IPS-18c (cell line): ENCODE results near the gene RAX.

Experiments
- H3K4me3 ChIP-seq: 2 replicates; pipeline ENCODE4 v1.7.0; 2013; ENCODE audit warnings: low read depth, mild to moderate bottlenecking, low read length, moderate library complexity; ENCODE audit not compliant: insufficient read depth
- H3K9me3 ChIP-seq: one replicate; pipeline ENCODE4 v1.6.1; 2013; ENCODE audit warnings: mild to moderate bottlenecking, low read length, moderate library complexity; ENCODE audit not compliant: control insufficient read depth, insufficient read depth

RAX gene

DNA sequence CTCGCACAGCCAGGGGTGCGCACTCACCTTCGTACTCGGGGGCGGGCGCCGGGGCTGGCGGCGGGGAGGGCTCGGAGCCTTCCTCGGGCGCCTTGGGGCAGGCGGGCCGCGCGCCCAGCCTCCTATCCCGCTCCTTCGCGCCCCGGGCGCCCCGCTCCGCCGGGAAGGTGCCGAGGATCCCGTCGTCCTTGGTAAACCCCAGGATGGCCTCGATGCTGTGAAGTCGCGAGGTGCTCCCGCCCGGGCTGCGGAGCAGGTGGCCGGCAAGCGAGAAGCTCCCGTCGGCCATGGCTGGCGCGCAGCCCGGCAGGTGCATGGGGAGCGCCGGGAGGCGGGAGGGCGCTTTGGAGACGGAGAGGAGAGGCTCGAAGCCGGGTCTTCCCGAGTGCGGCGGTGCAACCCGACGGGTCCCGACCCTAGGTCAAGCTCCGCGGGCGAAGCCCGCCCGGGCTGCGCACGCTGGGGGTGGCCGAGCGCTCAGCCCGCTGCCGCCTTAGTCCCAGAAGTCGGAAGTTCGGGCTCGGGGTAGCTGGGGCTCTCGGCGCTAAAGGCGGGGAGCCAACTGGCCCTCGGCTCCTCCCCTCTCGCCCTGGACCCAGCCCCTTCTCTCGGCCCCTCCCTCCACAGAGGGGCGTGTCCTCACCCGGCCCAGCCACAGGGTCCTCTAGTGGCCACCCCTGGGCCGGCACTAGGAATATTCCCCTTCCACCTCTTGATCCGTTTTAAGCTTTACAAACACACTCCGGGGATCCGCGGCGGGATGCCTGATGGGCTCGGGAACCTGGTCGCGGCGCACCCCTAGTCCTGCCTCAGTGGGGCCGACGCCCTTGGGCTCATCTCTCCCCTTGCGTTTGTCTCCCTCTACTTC lies at the start of gene RAX:
Gene RAX, minus strand, starts transcription at position 564 of the 868 bp plus-strand sequence. Its CDS starts 248 bp downstream, at position 316.
- peak within 1 kb of the TSS; percentile 69 for H3K4me3 ChIP-seq

DNA sequence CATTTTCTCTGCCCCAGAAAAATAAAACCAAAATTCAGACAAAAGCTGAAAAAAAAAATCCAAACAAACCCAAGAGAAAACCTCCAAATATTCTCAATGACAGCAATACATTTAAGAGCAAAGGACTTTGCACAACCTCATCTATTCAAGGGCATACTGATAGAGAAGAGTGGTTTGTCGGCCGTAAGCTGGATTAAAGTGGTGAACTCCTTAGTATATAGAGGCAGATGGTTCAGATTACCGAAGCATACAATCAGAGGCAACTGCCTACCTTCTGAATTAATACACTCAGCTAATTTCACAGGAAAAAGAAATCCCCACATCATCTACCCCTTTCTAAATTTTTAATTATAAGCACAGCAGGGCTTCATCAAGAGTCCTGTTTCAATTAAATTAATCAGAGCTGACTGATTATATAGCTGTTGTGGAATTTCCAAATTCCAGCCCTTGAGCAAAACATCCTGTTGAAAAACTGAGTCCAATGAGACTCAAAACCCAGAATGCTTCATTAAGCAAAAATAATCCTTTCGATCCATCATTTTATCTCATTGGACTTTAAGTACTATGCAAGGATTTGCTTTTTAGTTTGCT lies 45.3 kb upstream of the RAX start, which contains the start of gene CPLX4:
Gene CPLX4, minus strand, starts transcription at position 190 of the 591 bp plus-strand sequence. Its CDS starts 187 bp downstream, at position 3.
- no peak within 1 kb of the TSS for H3K4me3 ChIP-seq
- no peaks in the 10 kb centered on the region for H3K9me3 ChIP-seq

More for the DNA sequence above, at the start of gene RAX:
- no peaks in the 10 kb centered on the region for H3K9me3 ChIP-seq

DNA sequence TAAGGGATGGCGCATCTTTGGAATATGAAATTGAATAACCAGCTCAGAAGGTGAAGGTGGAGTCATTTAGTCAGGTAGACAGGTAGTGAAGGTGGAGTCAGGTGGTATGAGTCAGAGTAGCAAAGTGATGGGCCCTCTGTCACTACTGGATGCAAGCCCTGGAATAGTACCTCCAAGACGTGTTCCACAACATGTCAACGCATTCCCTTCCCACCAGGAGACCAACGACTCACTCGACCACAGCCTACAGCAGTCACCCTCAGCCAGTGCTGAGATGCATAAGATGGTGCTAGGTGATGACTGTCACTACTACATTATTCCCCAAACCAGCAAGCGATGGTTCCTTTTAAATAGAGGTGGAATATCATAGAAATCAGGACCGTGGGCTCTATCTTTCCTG lies 38.4 kb upstream of the RAX start:
- no peaks in the 10 kb centered on the region for H3K9me3 ChIP-seq
- H3K4me3 ChIP-seq: no peak overlapping the region

DNA sequence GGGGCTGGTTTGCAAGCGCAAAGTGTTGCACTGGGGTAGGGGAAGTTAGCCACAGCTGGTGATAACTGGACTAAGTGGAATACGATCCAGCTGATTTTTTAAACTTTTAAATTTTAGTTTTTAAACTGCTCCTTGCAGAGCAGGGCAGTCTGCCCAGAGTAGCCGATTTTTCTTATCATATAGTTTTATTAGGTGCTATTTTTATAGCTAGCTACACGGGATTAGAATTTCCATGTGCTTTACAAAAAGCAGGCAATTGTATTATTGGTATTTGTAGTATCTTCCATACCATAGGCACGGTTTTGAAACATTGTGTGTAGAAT lies 35.6 kb upstream of the RAX start:
- Histone ChIP-seq H3K4me3 (peak overlapping the region; percentile 29; the same call in 1 of the 2 replicates), H3K9me3 (no peaks in the 10 kb centered on the region)

DNA sequence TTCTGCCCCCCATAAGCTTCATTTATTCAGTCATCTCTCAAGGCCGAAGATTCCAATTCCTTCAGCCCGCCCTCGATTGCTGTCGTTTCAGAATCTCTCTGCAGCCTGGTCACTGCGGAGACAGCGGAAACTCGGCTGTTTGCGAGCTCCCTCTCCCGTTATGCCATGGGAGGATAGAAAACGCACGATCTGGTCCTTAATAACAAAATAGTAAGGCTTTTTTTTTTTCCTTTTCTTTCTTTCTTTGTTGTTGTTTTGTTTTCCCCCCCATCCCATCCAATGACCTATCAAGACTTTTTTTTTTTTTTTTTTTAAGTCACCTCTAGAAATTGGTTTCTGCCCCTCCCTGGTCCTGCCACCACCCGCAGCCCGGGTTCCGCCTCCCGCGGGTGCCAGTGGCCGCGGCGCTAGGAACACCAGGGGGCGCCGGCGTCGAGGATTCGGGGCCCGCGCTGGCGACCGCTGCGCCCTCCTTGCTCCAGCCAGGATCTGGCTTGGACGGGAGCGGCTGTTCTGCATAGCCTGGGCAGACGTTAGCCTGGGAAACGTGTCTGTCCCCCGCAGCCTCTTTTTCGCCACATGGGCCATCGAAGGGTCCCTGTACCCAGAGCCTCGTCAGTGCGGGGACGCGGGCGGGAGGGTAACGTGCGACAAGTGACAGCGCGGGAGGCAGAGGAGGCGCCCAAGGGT lies 35.1 kb upstream of the RAX start:
- H3K9me3 ChIP-seq: no peaks in the 10 kb centered on the region
- peak overlapping the region; percentile 29; the same call in 1 of the 2 replicates for H3K4me3 ChIP-seq

DNA sequence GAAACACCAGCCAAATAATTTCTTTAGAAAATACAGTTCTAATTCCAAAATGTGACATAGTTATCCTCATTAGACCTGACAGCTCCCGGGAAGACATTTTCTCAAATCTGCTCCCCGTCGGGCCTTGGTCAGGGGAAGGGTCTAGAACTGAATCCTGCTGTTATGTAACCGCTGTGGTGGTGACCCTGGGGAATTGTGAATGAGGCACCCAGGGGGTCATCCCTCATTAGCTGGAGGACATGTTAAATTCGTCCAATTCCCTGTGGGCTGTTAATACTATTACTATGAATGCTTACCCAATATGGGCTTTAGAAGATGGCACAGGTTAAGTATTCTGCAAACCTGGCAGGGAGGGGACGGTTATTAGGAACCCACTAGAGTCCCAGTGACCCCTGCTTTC lies 33.4 kb upstream of the RAX start:
- Histone ChIP-seq H3K4me3 (no peak overlapping the region), H3K9me3 (no peaks in the 10 kb centered on the region)

DNA sequence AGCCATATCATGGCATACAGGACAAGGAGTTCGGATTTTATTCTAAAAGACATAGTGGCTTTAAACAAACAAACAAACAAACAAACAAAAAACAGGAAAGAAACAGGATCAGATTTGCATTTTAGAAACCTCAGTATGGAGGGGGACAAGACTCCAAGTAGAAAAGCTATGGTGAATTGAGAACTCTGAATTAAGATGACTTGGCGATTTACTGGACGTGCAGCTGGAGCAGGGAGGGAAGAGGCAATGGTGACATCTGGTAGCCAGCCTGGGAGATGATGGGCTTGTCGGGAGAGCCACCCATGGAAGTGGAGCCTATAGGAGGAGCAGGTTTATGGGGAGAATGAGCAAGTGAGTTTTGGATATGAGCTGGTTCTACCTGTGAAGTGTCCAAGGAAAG lies 32.0 kb upstream of the RAX start:
- no peaks in the 10 kb centered on the region for H3K9me3 ChIP-seq
- H3K4me3 ChIP-seq: no peak overlapping the region

DNA sequence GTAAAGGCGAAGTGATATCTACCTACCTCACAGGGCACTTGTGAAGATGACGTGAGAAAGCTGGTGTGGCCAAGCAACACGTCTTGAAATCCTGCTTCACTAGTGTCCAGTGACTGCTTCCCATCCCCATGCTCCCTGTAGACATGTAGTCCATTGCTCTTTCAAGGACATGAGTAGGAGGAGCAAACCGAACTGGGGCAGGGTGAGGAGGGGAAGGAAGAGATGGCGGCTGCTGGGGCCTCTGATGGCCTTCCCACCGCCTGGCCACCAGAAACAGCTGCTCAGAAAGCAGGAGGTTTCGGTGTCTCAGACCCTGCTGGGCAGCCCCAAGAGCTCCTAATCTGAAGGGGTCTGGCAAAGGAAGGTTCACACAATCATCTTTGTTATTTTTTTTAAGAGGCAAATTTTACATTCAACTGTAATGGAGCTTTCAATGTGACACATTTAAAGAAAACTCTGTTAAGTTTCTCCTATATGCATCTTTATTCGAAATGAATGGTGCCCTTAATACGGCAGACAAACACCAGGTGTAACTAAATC lies 30.5 kb upstream of the RAX start:
- no peak overlapping the region for H3K4me3 ChIP-seq
- no peaks in the 10 kb centered on the region for H3K9me3 ChIP-seq

DNA sequence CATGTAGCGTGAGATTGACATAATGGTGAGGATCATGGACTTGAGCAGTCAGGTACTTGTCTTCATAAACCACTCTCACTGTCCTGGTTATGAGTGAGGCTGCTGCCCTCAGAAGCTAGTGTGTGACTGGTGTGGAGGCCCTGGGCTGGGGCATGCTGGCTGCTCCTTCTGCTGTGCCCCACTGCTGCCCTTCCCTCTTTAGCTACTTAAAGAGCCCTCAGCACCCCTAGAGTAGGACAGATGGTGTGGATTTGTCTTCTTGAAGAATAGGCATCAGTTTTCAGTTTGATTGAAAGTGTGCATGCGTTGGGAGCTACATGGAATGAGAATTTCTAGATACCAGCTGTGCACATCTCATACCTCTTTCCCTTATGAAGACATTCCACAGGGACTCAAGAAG lies 29.8 kb upstream of the RAX start:
- Histone ChIP-seq H3K4me3 (no peak overlapping the region), H3K9me3 (no peaks in the 10 kb centered on the region)

DNA sequence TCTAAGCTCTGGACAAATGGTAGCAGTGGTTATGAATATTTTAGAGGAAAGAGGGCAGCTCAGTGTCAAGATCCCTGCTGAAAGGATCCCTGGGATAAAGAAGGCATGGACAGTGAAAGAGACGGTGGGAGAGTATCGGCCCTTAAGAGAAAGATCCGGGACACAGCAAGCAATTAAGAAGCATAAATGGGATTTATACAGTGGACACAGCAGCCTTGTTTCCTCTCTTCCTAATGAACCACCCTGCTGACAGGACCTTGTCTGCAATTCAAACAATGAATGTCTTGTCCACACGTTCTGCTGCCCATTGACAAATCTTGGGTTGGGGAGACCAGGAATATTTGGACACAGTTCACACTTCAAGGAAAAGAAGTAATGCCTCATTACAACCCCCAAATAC lies 28.7 kb upstream of the RAX start:
- no peaks in the 10 kb centered on the region for H3K9me3 ChIP-seq

DNA sequence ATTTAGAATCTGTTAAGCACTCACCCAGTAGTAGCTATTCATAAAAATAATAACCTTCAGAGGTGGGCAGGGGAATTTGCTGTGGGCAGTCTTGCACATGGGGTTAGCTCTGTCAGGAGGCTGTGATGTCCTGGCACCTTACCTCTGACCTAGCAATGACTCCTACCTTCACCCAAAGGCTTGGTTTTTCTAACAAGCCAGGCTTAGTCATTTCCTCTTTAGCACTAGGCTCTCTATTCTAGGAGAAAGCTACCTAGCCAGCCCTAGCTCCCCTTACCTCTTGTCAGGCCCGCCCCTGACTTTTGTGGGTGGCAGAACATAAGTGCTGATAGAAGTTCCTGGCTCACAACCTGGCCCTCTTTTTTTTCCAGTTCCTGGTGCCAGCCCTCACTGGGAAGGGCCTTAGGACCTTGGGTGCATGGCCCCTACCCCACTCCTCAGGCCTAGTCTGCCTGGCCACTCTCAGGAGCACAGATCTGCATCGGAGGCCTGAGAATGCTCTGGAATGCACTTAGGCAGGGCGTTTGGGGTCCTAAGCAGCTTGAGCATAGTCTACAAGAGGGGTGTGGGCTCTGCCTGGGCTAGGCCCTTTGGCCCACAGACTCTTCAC lies 27.5 kb upstream of the RAX start:
- no peak overlapping the region for H3K4me3 ChIP-seq
- H3K9me3 ChIP-seq: no peaks in the 10 kb centered on the region

More for the DNA sequence above, 28.7 kb upstream of the RAX start:
- no peak overlapping the region for H3K4me3 ChIP-seq

DNA sequence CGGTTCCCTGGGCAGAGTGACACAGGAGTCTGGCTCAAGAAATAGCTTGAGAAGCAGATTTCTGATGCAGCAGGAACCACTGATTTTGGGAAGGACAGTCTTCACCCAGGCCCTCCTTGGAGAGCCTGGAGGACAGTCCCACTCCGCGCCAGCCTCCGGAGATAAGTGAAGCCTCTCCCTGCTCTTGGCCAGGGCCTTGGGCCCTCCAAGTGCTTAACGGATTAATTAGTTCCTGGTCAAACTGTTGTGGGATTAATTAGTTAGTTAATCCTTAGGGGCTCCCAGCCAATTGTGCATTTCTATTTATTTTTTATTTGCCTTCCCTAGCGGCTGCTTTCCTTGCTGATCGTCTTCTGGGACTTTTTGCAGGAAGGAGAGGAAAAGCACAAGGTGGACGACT lies 25.6 kb upstream of the RAX start:
- no peaks in the 10 kb centered on the region for H3K9me3 ChIP-seq

DNA sequence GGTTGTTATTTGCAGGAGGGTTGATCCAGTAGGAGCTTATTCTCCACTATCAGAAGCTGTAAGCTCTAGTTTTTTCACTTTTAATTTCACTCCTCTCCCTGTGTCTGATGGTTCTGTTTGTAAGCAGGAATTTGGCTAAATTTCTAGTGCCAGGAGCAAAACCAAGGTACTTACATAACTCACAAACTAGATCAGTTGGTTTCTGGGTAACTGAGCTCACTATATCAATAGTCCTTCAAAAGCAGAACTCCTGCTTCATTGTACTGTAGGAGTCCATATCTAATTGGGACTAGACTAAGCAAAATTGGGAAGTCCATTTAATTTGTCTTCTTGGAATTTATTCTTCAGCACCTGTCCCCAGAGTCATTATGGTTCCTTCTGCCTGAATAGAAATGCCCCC lies 20.1 kb upstream of the RAX start:
- no peak overlapping the region for H3K4me3 ChIP-seq
- no peaks in the 10 kb centered on the region for H3K9me3 ChIP-seq

More for the DNA sequence above, 25.6 kb upstream of the RAX start:
- no peak overlapping the region for H3K4me3 ChIP-seq

DNA sequence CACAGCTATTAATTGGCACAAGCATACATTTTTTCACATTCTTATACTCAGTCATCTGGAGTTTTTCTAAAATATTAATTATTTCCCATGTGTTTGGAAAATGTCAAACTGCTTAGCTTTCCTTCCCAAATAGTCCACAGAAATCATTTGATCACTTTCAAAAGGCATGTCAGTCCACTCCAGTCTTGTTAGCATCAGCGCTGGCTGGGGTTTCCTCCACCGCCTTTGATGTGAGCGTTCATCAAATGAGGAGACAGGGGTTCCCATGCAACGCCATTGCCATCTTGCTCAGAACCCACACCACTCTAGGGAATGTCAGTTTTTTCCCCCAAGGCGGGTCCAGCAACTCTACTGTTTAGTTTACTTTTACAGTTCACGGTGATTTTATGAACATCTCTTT lies 13.1 kb upstream of the RAX start:
- no peak overlapping the region for H3K4me3 ChIP-seq
- no peaks in the 10 kb centered on the region for H3K9me3 ChIP-seq

DNA sequence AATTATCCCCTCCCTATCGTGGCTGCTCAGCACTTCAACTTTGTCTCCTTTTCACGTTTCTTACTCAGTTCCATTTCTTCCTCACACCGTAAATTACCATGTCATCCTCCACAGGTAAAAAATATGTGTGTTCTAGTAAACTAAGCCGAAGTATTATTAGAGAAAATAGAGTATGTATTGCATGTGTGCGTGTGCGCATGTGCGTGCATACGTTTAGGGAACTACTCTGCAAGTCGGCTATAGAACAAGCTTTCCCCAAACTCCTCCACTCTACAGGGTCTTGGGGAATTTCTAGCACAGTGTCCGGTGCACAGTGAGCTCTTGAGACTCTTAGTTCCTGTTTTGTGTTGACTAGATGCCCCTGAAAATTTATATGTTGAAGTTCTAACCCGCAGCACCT lies 9.1 kb upstream of the RAX start:
- Histone ChIP-seq H3K4me3 (no peak overlapping the region), H3K9me3 (no peaks in the 10 kb centered on the region)

DNA sequence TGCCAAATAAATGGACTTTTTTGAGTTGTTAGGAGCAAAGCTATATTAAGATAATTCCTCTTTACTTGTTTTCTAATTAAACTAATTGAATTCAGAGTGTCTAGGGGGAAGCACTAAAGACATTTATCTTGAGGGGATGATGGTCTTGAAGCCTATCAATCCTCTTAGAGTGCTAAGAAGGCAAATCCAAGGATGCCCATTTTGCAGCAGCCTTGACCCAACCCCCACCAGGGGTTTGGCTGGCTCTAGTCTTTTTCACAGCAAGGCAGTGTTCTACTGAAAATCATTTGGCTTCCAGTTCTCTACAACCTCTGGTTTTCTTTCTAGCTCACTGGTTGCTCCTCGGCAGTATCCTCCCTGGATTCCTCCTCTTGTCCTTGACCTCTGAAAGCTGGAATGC lies 6.5 kb upstream of the RAX start:
- Histone ChIP-seq H3K4me3 (no peak overlapping the region), H3K9me3 (no peaks in the 10 kb centered on the region)

DNA sequence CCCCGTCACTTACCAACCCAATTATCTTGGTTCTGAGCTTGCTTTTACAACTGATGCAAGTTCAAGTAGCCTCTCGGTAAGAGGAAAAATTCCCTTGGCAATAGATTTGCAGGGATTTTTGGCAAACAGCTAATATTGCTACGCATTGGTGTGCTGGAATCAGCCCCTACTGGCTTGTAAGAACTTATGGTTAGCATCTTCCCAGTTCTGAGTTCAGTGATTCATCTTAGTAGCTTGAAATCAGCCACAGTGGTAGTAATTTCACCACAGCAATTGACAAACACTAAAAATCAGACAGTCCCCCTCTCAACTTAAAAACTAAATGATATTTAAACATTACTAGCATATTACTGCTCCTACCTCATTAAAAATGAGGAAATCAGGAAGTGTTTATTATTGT lies 5.9 kb upstream of the RAX start:
- no peak overlapping the region for H3K4me3 ChIP-seq
- H3K9me3 ChIP-seq: no peaks in the 10 kb centered on the region
